ENCODE measurements around the gene WDR20.
"Not testable (repeated sequence)": the region's sequence is repeated elsewhere in the genome, so short reads cannot be mapped to it uniquely, and the experiment has no call there.

The WDR20 gene

DNA sequence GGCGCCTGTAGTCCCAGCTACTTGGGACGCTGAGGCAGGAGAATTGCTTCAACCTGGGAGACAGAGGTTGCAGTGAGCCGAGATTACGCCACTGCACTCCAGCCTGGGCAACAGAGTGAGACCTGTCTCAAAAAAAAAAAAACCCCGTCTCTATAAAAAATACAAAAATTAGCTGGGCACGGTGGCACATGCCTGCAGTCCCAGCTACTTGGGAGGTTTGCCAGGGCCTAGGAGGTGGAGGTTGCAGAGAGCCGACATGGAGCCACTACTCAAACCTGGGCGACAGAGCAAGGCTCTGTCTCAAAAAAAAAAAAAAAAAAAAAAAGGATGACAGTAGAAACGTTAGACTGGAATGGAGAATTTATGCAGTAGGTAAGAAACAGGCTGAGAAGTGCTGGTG is 5.7 kb upstream of the WDR20 start:
- not testable (repeated sequence) for DNase-seq (ENCODE audit: low read depth)

GRCh38 chr14:102134719-102135118 is 5.0 kb upstream of the WDR20 start:
- not testable (repeated sequence) for DNase-seq (ENCODE audit: low read depth)

- not testable (repeated sequence) for DNase-seq (ENCODE audit: low read depth)
Measured at GRCh38 chr14:102135456-102135855, 4.2 kb upstream of the WDR20 start.

DNA sequence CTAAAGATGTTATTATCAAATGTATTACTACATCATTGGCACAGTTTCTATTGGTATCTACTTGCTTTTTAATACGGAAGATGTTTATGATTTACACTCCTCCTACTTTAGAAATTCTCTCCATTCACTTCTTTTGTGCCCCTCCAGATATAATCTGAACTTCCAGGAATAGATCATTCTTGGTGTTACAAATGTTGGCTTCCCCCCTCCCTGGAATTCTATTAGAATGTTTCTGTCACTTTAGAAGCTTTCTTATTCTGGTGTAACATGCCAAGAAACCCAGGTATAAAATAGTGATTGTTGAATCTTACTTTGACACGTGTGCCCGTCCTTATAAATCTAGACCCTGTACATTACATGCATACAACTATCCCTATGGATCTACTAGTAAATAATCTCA is 1.2 kb upstream of the WDR20 start:
- no peak for DNase-seq (ENCODE audit: low read depth)

DNA sequence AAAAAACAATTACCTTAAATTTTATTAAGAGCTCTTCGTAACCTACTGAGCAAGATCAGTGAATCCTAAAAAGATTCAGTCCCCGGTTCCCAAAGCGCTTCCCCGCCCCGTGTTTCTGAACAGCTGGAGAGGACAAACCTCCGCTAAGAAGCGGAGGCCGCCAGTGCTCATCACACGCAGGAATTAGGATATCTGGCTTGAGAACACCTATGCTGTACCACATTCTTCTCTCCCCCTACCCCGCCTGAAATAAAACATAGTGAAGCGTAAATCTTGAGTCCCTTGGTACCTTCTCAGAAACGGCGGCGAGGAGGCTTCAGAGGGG is 774 bp upstream of the WDR20 start:
- no peak for DNase-seq (ENCODE audit: low read depth)

DNA sequence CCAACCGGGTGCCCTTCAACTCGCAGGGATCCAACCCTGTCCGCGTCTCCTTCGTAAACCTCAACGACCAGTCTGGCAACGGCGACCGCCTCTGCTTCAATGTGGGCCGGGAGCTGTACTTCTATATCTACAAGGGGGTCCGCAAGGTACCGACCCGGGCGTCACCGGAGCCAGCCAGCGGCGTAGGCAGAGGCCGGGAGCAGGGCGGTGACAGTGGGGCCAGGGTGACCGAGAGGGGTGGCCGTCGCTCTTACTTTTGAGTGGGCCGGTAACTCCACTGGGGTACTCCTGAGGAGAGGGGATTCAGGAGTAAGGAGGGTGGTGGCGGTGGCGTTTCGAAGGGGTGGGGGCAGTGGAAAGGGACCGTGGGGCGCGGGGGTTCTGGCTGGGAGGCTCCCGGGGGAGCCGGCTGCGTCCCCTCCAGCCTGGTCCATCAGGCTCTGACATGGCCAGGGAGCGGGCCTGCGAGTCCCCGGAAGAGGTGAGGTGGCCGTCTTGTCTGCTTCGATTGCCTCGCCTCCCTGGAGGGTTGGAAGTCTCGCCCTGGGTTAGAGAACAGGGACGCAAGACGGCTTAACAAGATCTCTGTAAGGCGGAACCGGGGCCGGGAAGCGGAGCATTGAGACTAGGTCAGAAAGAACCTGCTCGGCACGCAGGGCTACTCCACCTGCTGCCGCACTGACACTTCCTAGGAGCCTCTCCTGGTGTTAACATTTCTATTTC is 491 bp downstream of the WDR20 start:
- DNase-seq (ENCODE audit: low read depth) = no peak

DNA sequence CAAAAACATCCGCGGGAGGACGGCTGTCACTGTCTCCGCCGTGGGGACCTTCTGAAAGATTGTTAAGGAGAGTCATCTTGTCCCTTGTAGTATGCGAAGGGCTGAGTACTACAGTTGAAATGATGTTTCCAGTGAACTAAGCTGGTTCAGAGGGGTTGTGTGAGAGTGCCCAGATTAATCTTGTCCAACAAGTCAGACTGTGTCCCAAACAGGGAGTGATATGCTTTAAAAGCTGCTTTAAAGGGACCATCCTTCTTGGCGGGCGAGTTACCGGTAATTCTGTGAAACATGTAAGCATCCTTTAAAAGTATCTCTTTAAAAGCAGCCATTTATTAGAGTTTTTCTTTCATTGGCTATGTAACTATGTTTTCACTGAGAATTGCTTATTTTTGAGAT is 1.1 kb downstream of the WDR20 start:
- DNase-seq (ENCODE audit: low read depth) = no peak

DNA sequence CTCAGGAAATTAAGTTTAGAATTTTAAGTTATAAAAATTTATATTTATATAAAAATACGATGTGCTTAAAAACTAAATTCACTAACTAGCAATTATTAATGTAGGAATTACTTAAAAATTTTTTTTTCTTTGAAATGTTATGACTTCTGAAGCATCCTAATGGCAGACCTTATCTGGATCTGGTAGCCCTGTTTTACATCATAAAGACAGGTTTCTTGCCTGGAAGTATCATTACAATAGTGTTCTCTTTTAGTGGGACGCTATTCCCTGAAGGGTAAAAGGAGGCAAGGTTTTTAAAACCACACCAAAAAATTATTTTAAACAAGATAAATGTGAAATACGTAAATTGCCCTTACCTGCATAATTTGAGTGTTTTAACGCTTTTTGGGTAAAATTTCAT is 2.1 kb downstream of the WDR20 start:
- no peak for DNase-seq (ENCODE audit: low read depth)

DNA sequence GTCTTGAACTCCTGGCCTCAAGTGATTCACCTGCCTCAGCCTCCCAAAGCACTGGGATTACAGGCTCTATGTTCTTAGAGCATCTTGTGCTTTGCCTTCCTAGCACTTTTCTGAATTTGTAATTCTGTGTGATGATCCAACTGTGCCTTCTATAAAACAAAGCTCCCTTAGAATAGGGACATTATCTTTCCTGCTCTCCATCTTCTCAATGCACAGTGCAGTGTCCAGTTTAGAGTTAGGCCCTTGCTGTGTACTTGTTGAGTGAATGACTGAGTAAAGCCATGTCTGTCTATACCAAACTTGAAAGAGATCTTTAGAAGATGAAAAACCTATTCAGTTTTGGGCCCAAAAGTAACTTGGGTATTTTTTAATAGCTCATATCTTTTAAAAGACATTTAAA is 5.2 kb downstream of the WDR20 start:
- no peak for DNase-seq (ENCODE audit: low read depth)

GRCh38 chr14:102145395-102145794 is 5.7 kb downstream of the WDR20 start:
- DNase-seq (ENCODE audit: low read depth) = no peak

DNA sequence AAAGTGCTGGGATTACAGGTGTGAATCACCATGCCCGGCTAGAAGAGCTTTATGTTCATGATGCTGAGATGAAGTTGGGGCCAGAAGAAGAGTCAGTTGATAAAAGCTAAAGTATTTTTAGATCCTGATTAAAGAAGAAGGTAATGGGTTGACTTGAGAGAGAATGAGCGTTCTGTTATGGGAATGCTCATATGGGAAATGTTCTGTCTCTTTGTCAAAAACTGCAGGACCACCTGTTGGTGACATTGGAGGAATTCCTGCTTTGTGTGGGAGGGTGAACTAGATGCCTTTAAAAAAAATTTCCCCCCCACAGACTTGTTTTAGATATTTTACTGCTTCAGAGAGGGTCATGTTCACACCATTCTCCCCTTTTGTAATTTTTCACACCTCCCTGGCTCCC is 6.7 kb downstream of the WDR20 start:
- no peak for DNase-seq (ENCODE audit: low read depth)

DNA sequence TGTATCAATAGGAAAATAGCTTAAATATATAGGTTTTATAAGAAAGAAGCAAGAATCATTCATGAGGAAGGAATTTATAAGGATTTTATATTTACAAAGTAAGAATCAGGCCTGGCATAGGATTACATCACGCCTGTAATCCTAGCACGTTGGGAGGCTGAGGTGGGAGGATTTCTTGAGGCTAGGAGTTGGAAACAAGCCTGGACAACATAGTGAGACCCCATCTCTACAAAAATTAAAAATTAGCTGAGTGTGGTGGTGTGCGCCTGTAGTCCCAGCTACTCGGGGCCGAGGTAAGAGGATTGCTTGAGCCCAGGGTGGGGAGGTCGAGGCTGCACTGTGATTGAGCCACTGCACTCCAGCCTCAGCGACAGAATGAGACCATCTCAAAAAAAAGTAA is 10.4 kb downstream of the WDR20 start:
- DNase-seq (ENCODE audit: low read depth) = no peak

GRCh38 chr14:102150744-102151143 is 11.0 kb downstream of the WDR20 start:
- no peak for DNase-seq (ENCODE audit: low read depth)

DNA sequence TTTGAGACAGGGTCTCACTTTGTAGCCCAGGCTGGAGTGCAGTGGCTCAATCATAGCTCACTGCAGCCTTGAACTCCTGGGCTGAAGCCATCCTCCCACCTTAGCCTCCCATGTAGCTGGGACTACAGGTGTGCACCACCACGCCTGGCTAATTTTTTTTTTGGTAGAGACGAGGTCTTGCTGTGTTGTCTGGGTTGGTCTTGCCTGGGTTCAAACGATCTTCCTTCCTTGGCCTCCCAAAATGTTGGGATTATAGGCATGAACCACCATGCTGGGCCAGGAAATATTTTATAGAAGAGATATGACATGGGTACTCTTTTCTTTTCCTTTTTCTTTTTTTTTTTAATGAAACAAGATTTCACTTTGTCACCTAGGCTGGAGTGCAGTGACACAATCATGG is 11.7 kb downstream of the WDR20 start:
- DNase-seq (ENCODE audit: low read depth) = not testable (repeated sequence)

GRCh38 chr14:102154121-102154520 is 14.4 kb downstream of the WDR20 start:
- no peak for DNase-seq (ENCODE audit: low read depth)

- DNase-seq (ENCODE audit: low read depth) = no peak
Measured at GRCh38 chr14:102154821-102155549, 15.3 kb downstream of the WDR20 start.

GRCh38 chr14:102157346-102157745 is 17.6 kb downstream of the WDR20 start:
- DNase-seq (ENCODE audit: low read depth) = no peak

DNA sequence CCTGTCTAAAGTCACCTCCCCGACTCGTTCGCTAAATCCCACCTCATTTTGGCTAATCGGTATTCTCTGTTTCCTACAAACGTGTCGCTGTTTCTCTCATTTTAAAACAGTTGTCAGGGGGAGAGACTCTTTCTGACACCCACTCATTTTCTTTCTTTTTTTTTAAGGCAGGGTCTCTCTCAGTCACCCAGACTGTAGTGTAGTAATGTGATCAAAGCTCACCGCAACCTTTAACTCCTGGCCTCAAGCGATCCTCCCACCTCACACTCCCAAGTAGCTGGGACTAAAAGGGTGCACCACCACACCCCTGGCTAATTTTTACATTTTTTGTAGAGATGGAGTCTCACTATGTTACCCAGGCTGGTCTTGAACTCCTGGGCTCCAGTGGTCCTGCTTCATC is 19.1 kb downstream of the WDR20 start:
- DNase-seq (ENCODE audit: low read depth) = no peak

GRCh38 chr14:102159841-102160240 is 20.1 kb downstream of the WDR20 start:
- DNase-seq (ENCODE audit: low read depth) = no peak

- no peak for DNase-seq (ENCODE audit: low read depth)
Measured at GRCh38 chr14:102162487-102162886, 22.8 kb downstream of the WDR20 start.

DNA sequence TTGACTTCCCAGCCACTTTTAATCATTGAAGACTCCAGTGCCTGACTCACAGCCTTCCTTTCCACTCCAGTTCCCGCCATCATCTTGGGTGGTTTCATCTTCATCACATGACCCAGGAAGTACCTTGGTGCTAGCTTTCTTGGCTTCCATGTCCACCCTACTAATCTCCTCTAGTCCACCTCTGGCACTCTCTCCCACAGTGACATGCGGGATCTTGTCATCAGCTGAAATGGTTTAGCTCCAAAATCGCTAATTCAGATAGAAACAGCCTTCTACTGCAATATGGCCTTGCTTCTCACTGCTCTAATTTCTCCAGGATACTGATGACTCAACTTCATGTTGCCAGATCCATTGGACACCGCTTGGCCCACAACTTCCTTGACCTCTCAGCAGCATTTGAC is 24.5 kb downstream of the WDR20 start:
- DNase-seq (ENCODE audit: low read depth) = no peak

- no peak for DNase-seq (ENCODE audit: low read depth)
Measured at GRCh38 chr14:102164965-102165364, 25.3 kb downstream of the WDR20 start.

DNA sequence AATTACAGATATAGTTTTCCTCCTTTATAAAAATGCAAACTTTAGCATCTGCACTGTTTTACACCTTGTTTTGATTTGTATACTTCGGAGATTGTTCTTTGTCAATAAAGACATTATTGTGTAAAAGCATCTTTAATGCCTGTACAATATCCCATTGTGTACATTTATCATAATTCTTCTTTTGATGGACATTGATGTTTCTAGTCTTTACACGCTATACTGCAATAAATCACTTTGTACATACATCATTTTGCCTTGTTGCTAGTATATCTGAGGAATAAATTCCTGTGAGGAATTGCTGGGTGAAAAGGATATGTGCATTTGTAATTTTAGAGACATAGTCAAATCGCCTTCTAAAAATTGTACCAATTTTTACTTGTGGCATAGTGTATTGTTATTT is 30.4 kb downstream of the WDR20 start:
- no peak for DNase-seq (ENCODE audit: low read depth)
